ENCODE data around the gene SLC35F1.
A peak's percentile ranks its signal among the peaks of the same experiment; 100 is the strongest.

SLC35F1 gene

GRCh38 chr6:118253741-118254140 lies 346.7 kb downstream of the SLC35F1 start:
- TF ChIP-seq ZBTB7A (IDR thresholded peaks at IDR 0.05; ENCODE audit: low read depth) = no peak
- no peak for TF ChIP-seq EP300 (IDR thresholded peaks at IDR 0.05; ENCODE audit: borderline replicate concordance)
- no peak for TF ChIP-seq FOXM1 (IDR thresholded peaks at IDR 0.05; ENCODE audit: borderline replicate concordance, low read depth)
- TF ChIP-seq EGR1 (IDR thresholded peaks at IDR 0.05) = no peak

- TF ChIP-seq TCF12 (IDR thresholded peaks at IDR 0.05; ENCODE audit: low read depth) = no peak
- TF ChIP-seq CEBPB (IDR thresholded peaks at IDR 0.05) = 0 out of 2 replicates have a peak, but pooled peaks have one; percentile 25
Observed at GRCh38 chr6:118260833-118261232, 353.8 kb downstream of the SLC35F1 start.

- TF ChIP-seq FOXM1 (IDR thresholded peaks at IDR 0.05; ENCODE audit: borderline replicate concordance, low read depth) = no peak
- TF ChIP-seq EGR1 (IDR thresholded peaks at IDR 0.05) = no peak
- TF ChIP-seq TAF1 (IDR thresholded peaks at IDR 0.05; ENCODE audit: low read depth) = no peak
- no peak for TF ChIP-seq MAX (IDR thresholded peaks at IDR 0.05)
- peak; percentile 45 for TF ChIP-seq RAD21 (IDR thresholded peaks at IDR 0.05; ENCODE audit: low read depth)
- no peak for TF ChIP-seq EP300 (IDR thresholded peaks at IDR 0.05; ENCODE audit: borderline replicate concordance)
Observed at GRCh38 chr6:118263921-118264486, 356.9 kb downstream of the SLC35F1 start.

- TF ChIP-seq YY1 (IDR thresholded peaks at IDR 0.05; ENCODE audit: low read depth) = no peak
- TF ChIP-seq CREB1 (IDR thresholded peaks at IDR 0.05; ENCODE audit: low read depth) = no peak
- TF ChIP-seq ZBTB7A (IDR thresholded peaks at IDR 0.05; ENCODE audit: low read depth) = no peak
- no peak for TF ChIP-seq NFIC (IDR thresholded peaks at IDR 0.05)
- no peak for TF ChIP-seq FOXM1 (IDR thresholded peaks at IDR 0.05; ENCODE audit: borderline replicate concordance, low read depth)
- no peak for TF ChIP-seq TAF1 (IDR thresholded peaks at IDR 0.05; ENCODE audit: low read depth)
- TF ChIP-seq USF1 (IDR thresholded peaks at IDR 0.05) = no peak
- no peak for TF ChIP-seq REST (IDR thresholded peaks at IDR 0.05; ENCODE audit: low read depth)
- no peak for TF ChIP-seq EGR1 (IDR thresholded peaks at IDR 0.05)
- TF ChIP-seq RAD21 (IDR thresholded peaks at IDR 0.05; ENCODE audit: low read depth) = no peak
Observed at GRCh38 chr6:118269659-118270058, 362.6 kb downstream of the SLC35F1 start.

GRCh38 chr6:118277631-118278030 lies 370.6 kb downstream of the SLC35F1 start:
- TF ChIP-seq EP300 (IDR thresholded peaks at IDR 0.05; ENCODE audit: borderline replicate concordance) (no peak), TCF12 (IDR thresholded peaks at IDR 0.05; ENCODE audit: low read depth) (no peak), ZBTB7A (IDR thresholded peaks at IDR 0.05; ENCODE audit: low read depth) (no peak), CREB1 (IDR thresholded peaks at IDR 0.05; ENCODE audit: low read depth) (no peak), REST (IDR thresholded peaks at IDR 0.05; ENCODE audit: low read depth) (no peak), USF1 (IDR thresholded peaks at IDR 0.05) (no peak), MAX (IDR thresholded peaks at IDR 0.05) (no peak), FOXM1 (IDR thresholded peaks at IDR 0.05; ENCODE audit: borderline replicate concordance, low read depth) (no peak), TEAD4 (IDR thresholded peaks at IDR 0.05) (no peak), NFIC (IDR thresholded peaks at IDR 0.05) (no peak), TAF1 (IDR thresholded peaks at IDR 0.05; ENCODE audit: low read depth) (no peak), RAD21 (IDR thresholded peaks at IDR 0.05; ENCODE audit: low read depth) (no peak), CEBPB (IDR thresholded peaks at IDR 0.05) (no peak), EGR1 (IDR thresholded peaks at IDR 0.05) (no peak), YY1 (IDR thresholded peaks at IDR 0.05; ENCODE audit: low read depth) (no peak)

- TF ChIP-seq EGR1 (IDR thresholded peaks at IDR 0.05) = no peak
- TF ChIP-seq TEAD4 (IDR thresholded peaks at IDR 0.05) = no peak
- no peak for TF ChIP-seq RAD21 (IDR thresholded peaks at IDR 0.05; ENCODE audit: low read depth)
- no peak for TF ChIP-seq TCF12 (IDR thresholded peaks at IDR 0.05; ENCODE audit: low read depth)
- TF ChIP-seq USF1 (IDR thresholded peaks at IDR 0.05) = no peak
- no peak for TF ChIP-seq EP300 (IDR thresholded peaks at IDR 0.05; ENCODE audit: borderline replicate concordance)
- TF ChIP-seq YY1 (IDR thresholded peaks at IDR 0.05; ENCODE audit: low read depth) = no peak
- no peak for TF ChIP-seq CREB1 (IDR thresholded peaks at IDR 0.05; ENCODE audit: low read depth)
- TF ChIP-seq NFIC (IDR thresholded peaks at IDR 0.05) = no peak
- no peak for TF ChIP-seq FOXM1 (IDR thresholded peaks at IDR 0.05; ENCODE audit: borderline replicate concordance, low read depth)
- TF ChIP-seq ZBTB7A (IDR thresholded peaks at IDR 0.05; ENCODE audit: low read depth) = no peak
- no peak for TF ChIP-seq REST (IDR thresholded peaks at IDR 0.05; ENCODE audit: low read depth)
- TF ChIP-seq TAF1 (IDR thresholded peaks at IDR 0.05; ENCODE audit: low read depth) = no peak
- TF ChIP-seq MAX (IDR thresholded peaks at IDR 0.05) = no peak
- no peak for TF ChIP-seq CEBPB (IDR thresholded peaks at IDR 0.05)
Observed at GRCh38 chr6:118280210-118280609, 373.1 kb downstream of the SLC35F1 start.

All from Ishikawa (cell line).